IMR-90 (cell line): ENCODE results near the gene HNRNPM.

ENCODE experiments used
- BHLHE40 ChIP-seq: fragments of 150-350 bp; IDR thresholded peaks from 2 replicates; pipeline ENCODE4 v1.6.1; 2016; ENCODE audit warnings: mild to moderate bottlenecking, low read depth, low read length
- CEBPB ChIP-seq: IDR thresholded peaks from 2 replicates; pipeline ENCODE4 v1.6.1; 2012; ENCODE audit warnings: low read depth, low read length, improper control_type of control experiment
- CTCF ChIP-seq: conservative IDR thresholded peaks from 2 replicates; pipeline ENCODE4 v1.5.1; 2012; ENCODE audit warnings: mild to moderate bottlenecking, low read depth, low read length, improper control_type of control experiment
- ELK1 ChIP-seq: fragments of 150-350 bp; IDR thresholded peaks from 2 replicates; pipeline ENCODE4 v1.6.1; 2016; ENCODE audit warnings: low read depth, mild to moderate bottlenecking, low read length, moderate library complexity, borderline replicate concordance
- FOS ChIP-seq: fragments of 150-350 bp; IDR thresholded peaks from 2 replicates; pipeline ENCODE4 v1.6.1; 2016; ENCODE audit warnings: low read depth, low read length
- MAFK ChIP-seq: IDR thresholded peaks from 2 replicates; pipeline ENCODE4 v1.6.1; 2012; ENCODE audit warnings: low read depth, low read length, improper control_type of control experiment
- MXI1 ChIP-seq: IDR thresholded peaks from 2 replicates; pipeline ENCODE4 v1.6.1; 2012; ENCODE audit warnings: low read depth, mild to moderate bottlenecking, low read length, moderate library complexity, borderline replicate concordance
- POLR2A ChIP-seq: IDR thresholded peaks from 2 replicates; pipeline ENCODE4 v1.6.1; 2012; ENCODE audit warnings: mild to moderate bottlenecking, low read depth, low read length
- RAD21 ChIP-seq: IDR thresholded peaks from 2 replicates; pipeline ENCODE4 v1.6.1; 2012; ENCODE audit warnings: low read length, improper control_type of control experiment
- RCOR1 ChIP-seq: IDR thresholded peaks from 2 replicates; pipeline ENCODE4 v1.6.1; 2012; ENCODE audit warnings: mild to moderate bottlenecking, low read length, improper control_type of control experiment; ENCODE audit not compliant: insufficient replicate concordance
- RFX5 ChIP-seq: IDR thresholded peaks from 2 replicates; pipeline ENCODE4 v1.8.0; 2012; ENCODE audit warnings: low read depth, mild to moderate bottlenecking, low read length, moderate library complexity
- SMC3 ChIP-seq: fragments of 150-350 bp; IDR thresholded peaks from 2 replicates; pipeline ENCODE4 v1.6.1; 2016; ENCODE audit warnings: low read depth, mild to moderate bottlenecking, antibody characterized with exemption, low read length, moderate library complexity
- TF ChIP-seq, protein P1 (sequence below): fragments of 150-350 bp; IDR thresholded peaks from 2 replicates; pipeline ENCODE4 v1.6.1; 2017; ENCODE audit warnings: mild to moderate bottlenecking, antibody characterized with exemption, low read length, low read depth

GRCh38 chr19:8484331-8484894, 39.6 kb downstream of the HNRNPM start:
- no peak for TF ChIP-seq CTCF
- no peak for TF ChIP-seq POLR2A
- TF ChIP-seq FOS, result no peak
- TF ChIP-seq, protein P1, sequence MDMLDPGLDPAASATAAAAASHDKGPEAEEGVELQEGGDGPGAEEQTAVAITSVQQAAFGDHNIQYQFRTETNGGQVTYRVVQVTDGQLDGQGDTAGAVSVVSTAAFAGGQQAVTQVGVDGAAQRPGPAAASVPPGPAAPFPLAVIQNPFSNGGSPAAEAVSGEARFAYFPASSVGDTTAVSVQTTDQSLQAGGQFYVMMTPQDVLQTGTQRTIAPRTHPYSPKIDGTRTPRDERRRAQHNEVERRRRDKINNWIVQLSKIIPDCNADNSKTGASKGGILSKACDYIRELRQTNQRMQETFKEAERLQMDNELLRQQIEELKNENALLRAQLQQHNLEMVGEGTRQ, result no peak
- no peak for TF ChIP-seq RCOR1
- TF ChIP-seq SMC3, result no peak
- TF ChIP-seq CEBPB, result no peak
- TF ChIP-seq MAFK, result no peak
- no peak for TF ChIP-seq RFX5
- TF ChIP-seq ELK1, result no peak
- TF ChIP-seq BHLHE40, result no peak
- TF ChIP-seq MXI1, result no peak
- no peak for TF ChIP-seq RAD21
